Stimulated activated CD4-positive, alpha-beta T cell treated with anti-CD3 and anti-CD28 coated beads, Interleukin-1b, Interleukin-23, amount 100 ng/mL, for 1 hour (primary cell): ENCODE data around the gene PALLD.

Experiments used
- DNase-seq, 2 donors: peaks; one replicate each; pipeline ENCODE4 v3.0.0-alpha.2; 2020; ENCODE audit warnings: low read depth in 2 of 2

The PALLD gene

GRCh38 chr4:168765322-168765721, 268.5 kb downstream of the PALLD start:
- DNase-seq = no peak

- DNase-seq = no peak
Observed at GRCh38 chr4:168765726-168766125, 268.9 kb downstream of the PALLD start.

GRCh38 chr4:168766604-168767316, 269.9 kb downstream of the PALLD start:
- no peak for DNase-seq

- no peak for DNase-seq
Observed at GRCh38 chr4:168769416-168769815, 272.6 kb downstream of the PALLD start.

- DNase-seq = no peak
Observed at GRCh38 chr4:168769837-168770236, 273.0 kb downstream of the PALLD start.

- DNase-seq = no peak
Observed at GRCh38 chr4:168771251-168771650, 274.4 kb downstream of the PALLD start.

- no peak for DNase-seq
Observed at GRCh38 chr4:168773388-168774195, 276.7 kb downstream of the PALLD start.

GRCh38 chr4:168776382-168776781, 279.5 kb downstream of the PALLD start:
- DNase-seq = no peak

GRCh38 chr4:168777277-168777965, 280.6 kb downstream of the PALLD start:
- DNase-seq = no peak

GRCh38 chr4:168781341-168781740, 284.5 kb downstream of the PALLD start:
- no peak for DNase-seq

GRCh38 chr4:168781926-168782325, 285.1 kb downstream of the PALLD start:
- no peak for DNase-seq

- no peak for DNase-seq
Observed at GRCh38 chr4:168782439-168782838, 285.6 kb downstream of the PALLD start.

GRCh38 chr4:168784786-168785461, 288.1 kb downstream of the PALLD start:
- no peak for DNase-seq

GRCh38 chr4:168787334-168787733, 290.5 kb downstream of the PALLD start:
- DNase-seq = no peak

- DNase-seq = no peak
Observed at GRCh38 chr4:168787801-168788595, 291.1 kb downstream of the PALLD start.

GRCh38 chr4:168790898-168791297, 294.0 kb downstream of the PALLD start:
- DNase-seq = no peak

- no peak for DNase-seq
Observed at GRCh38 chr4:168791376-168791775, 294.5 kb downstream of the PALLD start.

- no peak for DNase-seq
Observed at GRCh38 chr4:168793542-168793941, 296.7 kb downstream of the PALLD start.

GRCh38 chr4:168794092-168794707, 297.3 kb downstream of the PALLD start:
- DNase-seq = no peak

GRCh38 chr4:168794881-168795280, 298.0 kb downstream of the PALLD start:
- DNase-seq = no peak

GRCh38 chr4:168795346-168795745, 298.5 kb downstream of the PALLD start:
- DNase-seq = no peak
